GM19043 (cell line): Measurements from ENCODE around the gene ADORA1.

Experiments
- ATAC-seq: cut with Tn5 transposase; IDR thresholded peaks from one replicate; pipeline ENCODE4 v1.9.1; 2021; ENCODE audit warnings: low read depth; ENCODE audit not compliant: unreplicated experiment

Gene ADORA1

GRCh38 chr1:203153051-203153988 is 25.8 kb downstream of the ADORA1 start:
- ATAC-seq: no peak

- ATAC-seq: no peak
These were observed 26.7 kb downstream of the ADORA1 start for GRCh38 chr1:203153989-203154821.

GRCh38 chr1:203156280-203156679 is 28.8 kb downstream of the ADORA1 start:
- no peak for ATAC-seq

GRCh38 chr1:203158423-203158822 is 30.9 kb downstream of the ADORA1 start:
- no peak for ATAC-seq

GRCh38 chr1:203158960-203159665 is 31.6 kb downstream of the ADORA1 start:
- no peak for ATAC-seq

GRCh38 chr1:203159844-203160243 is 32.3 kb downstream of the ADORA1 start:
- ATAC-seq: no peak

- ATAC-seq: no peak
These were observed 33.6 kb downstream of the ADORA1 start for GRCh38 chr1:203161175-203161574.

GRCh38 chr1:203161703-203162102 is 34.2 kb downstream of the ADORA1 start:
- no peak for ATAC-seq

GRCh38 chr1:203162403-203162802 is 34.9 kb downstream of the ADORA1 start:
- no peak for ATAC-seq

- ATAC-seq: no peak
These were observed 36.5 kb downstream of the ADORA1 start for GRCh38 chr1:203163891-203164635.

- no peak for ATAC-seq
These were observed 37.7 kb downstream of the ADORA1 start for GRCh38 chr1:203165101-203165799.

GRCh38 chr1:203165800-203166161 is 38.3 kb downstream of the ADORA1 start:
- no peak for ATAC-seq

- ATAC-seq: no peak
These were observed 38.8 kb downstream of the ADORA1 start for GRCh38 chr1:203166192-203166940.

- ATAC-seq: no peak
These were observed 39.7 kb downstream of the ADORA1 start for GRCh38 chr1:203167026-203167912.

- no peak for ATAC-seq
These were observed 40.3 kb downstream of the ADORA1 start for GRCh38 chr1:203167913-203168200.

GRCh38 chr1:203168256-203168786 is 40.8 kb downstream of the ADORA1 start:
- no peak for ATAC-seq

GRCh38 chr1:203168991-203169390 is 41.5 kb downstream of the ADORA1 start:
- ATAC-seq: no peak
